HepG2 (cell line): ENCODE data around the gene RAP1A.

Experiments used
- CREM ChIP-seq, 2 experiments: sonication (generic) in 1 of 2; formaldehyde crosslinking in 1 of 2; IDR thresholded peaks; 2 replicates each; pipeline versions ENCODE4 v1.4.0 to v1.6.1; 2016 to 2020; ENCODE audit warnings: antibody characterized with exemption in 1 of 2, mild to moderate bottlenecking in 1 of 2, missing genetic modification reagents in 1 of 2
- CTCF ChIP-seq: sonication (generic); formaldehyde crosslinking; IDR thresholded peaks from 2 replicates; pipeline ENCODE4 v1.5.0; 2020; ENCODE audit warnings: mild to moderate bottlenecking, missing genetic modification reagents, moderate library complexity
- FOSL2 ChIP-seq: sonication (generic); formaldehyde crosslinking; IDR thresholded peaks from 2 replicates; pipeline ENCODE4 v1.4.0; 2020; ENCODE audit warnings: missing genetic modification reagents
- GTF2F1 ChIP-seq: fragments of 150-350 bp; IDR thresholded peaks from 2 replicates; pipeline ENCODE4 v1.6.1; 2014; ENCODE audit warnings: low read length
- JUND ChIP-seq: sonication (generic); formaldehyde crosslinking; IDR thresholded peaks from 2 replicates; pipeline ENCODE4 v1.8.0; 2022; ENCODE audit warnings: mild to moderate bottlenecking, missing genetic modification reagents
- NR3C1 ChIP-seq: sonication (generic); formaldehyde crosslinking; IDR thresholded peaks from 2 replicates; pipeline ENCODE4 v1.4.0; 2020; ENCODE audit warnings: missing genetic modification reagents
- POLR2AphosphoS5 ChIP-seq: IDR thresholded peaks from 2 replicates; pipeline ENCODE4 v1.6.1; 2012; ENCODE audit warnings: low read depth, low read length
- RBM22 ChIP-seq: fragments of 200-400 bp; formaldehyde crosslinking; optimal IDR thresholded peaks from 2 replicates; pipeline ENCODE3; 2017; ENCODE audit warnings: mild to moderate bottlenecking, low read length, moderate library complexity
- SIN3A ChIP-seq: IDR thresholded peaks from 2 replicates; pipeline ENCODE4 v1.6.1; 2011; ENCODE audit warnings: low read depth, mild to moderate bottlenecking, control low read depth, low read length, borderline replicate concordance
- SRF ChIP-seq: IDR thresholded peaks from 2 replicates; pipeline ENCODE4 v1.6.1; 2011; ENCODE audit warnings: mild to moderate bottlenecking, low read depth, low read length, moderate library complexity
- YEATS4 ChIP-seq: sonication (generic); formaldehyde crosslinking; IDR thresholded peaks from 2 replicates; pipeline ENCODE4 v1.4.0; 2020; ENCODE audit warnings: missing genetic modification reagents, borderline replicate concordance
- ZFP91 ChIP-seq: sonication (generic); formaldehyde crosslinking; IDR thresholded peaks from 2 replicates; pipeline ENCODE4 v1.9.0; 2022; ENCODE audit warnings: missing genetic modification reagents, mild to moderate bottlenecking, borderline replicate concordance
- ZNF30 ChIP-seq: sonication (generic); formaldehyde crosslinking; IDR thresholded peaks from 2 replicates; pipeline ENCODE4 v1.5.0; 2020; ENCODE audit warnings: mild to moderate bottlenecking, missing genetic modification reagents
- ZNF407 ChIP-seq: sonication (generic); formaldehyde crosslinking; IDR thresholded peaks from one replicate; pipeline ENCODE4 v1.5.1; 2020; ENCODE audit warnings: mild to moderate bottlenecking, missing genetic modification reagents; ENCODE audit errors: not compliant biosample characterization

GRCh38 chr1:111628153-111628552 lies 8.6 kb downstream of the RAP1A start:
- no peak for TF ChIP-seq CREM (IDR thresholded peaks at IDR 0.05)
- TF ChIP-seq CREM (CRISPR knock-in tag; IDR thresholded peaks at IDR 0.05): no peak
- TF ChIP-seq ZNF30: no peak
- TF ChIP-seq CTCF (CRISPR knock-in tag): no peak
- no peak for TF ChIP-seq SRF
- TF ChIP-seq SIN3A: no peak
- no peak for TF ChIP-seq ZFP91 (CRISPR knock-in tag)
- TF ChIP-seq YEATS4 (CRISPR knock-in tag): no peak
- TF ChIP-seq RBM22: no peak
- TF ChIP-seq POLR2AphosphoS5: no peak
- TF ChIP-seq FOSL2 (CRISPR knock-in tag): no peak
- TF ChIP-seq NR3C1 (CRISPR knock-in tag): no peak
- TF ChIP-seq JUND (CRISPR knock-in tag): no peak
- TF ChIP-seq GTF2F1: no peak
- TF ChIP-seq ZNF407: no peak
